ENCODE data around the gene FZD2. TPM values are rescaled to one million over a fixed set of nuclear protein-coding genes. Genes with fewer than 3 reads are reported as not detected.

Gene FZD2
- total and polyA plus RNA-seq, 2 of the 13 experiments (the other 11 are each of a cell fraction or from before 2014, with no cell fraction given) = 0.07 to 0.13 TPM

- TF ChIP-seq AKNA (CRISPR knock-in tag; IDR thresholded peaks at IDR 0.05; ENCODE audit: borderline replicate concordance) (no peak), SKI (IDR thresholded peaks at IDR 0.05; ENCODE audit: partially characterized antibody) (no peak), ZEB1 (IDR thresholded peaks at IDR 0.05; ENCODE audit: insufficient replicate concordance, low read depth) (no peak), ZNF326 (CRISPR knock-in tag; IDR thresholded peaks at IDR 0.05; ENCODE audit: borderline replicate concordance) (no peak), STAT5B (CRISPR knock-in tag; IDR thresholded peaks at IDR 0.05) (no peak), ZFYVE20 (CRISPR knock-in tag; IDR thresholded peaks at IDR 0.05; ENCODE audit: borderline replicate concordance, low read depth) (no peak), CEBPB (IDR thresholded peaks at IDR 0.05; ENCODE audit: borderline replicate concordance, low read depth, low read length) (no peak), GZF1 (CRISPR knock-in tag; IDR thresholded peaks at IDR 0.05) (no peak), PHF5A (CRISPR knock-in tag; IDR thresholded peaks at IDR 0.05; ENCODE audit: low read depth, unreplicated experiment) (peak; percentile 59), KDM5A (IDR thresholded peaks at IDR 0.05; ENCODE audit: borderline replicate concordance, low read length) (no peak), CBFB (CRISPR knock-in tag; IDR thresholded peaks at IDR 0.05) (0 out of 2 replicates have a peak, but pooled peaks have one; percentile 62), ZNF510 (CRISPR knock-in tag; IDR thresholded peaks at IDR 0.05; ENCODE audit: low read depth) (no peak), ZBTB38 (CRISPR knock-in tag; IDR thresholded peaks at IDR 0.05) (peak; percentile 70; the same call in 1 of the 2 replicates), FOXK2 (IDR thresholded peaks at IDR 0.05) (no peak), ZNF687 (CRISPR knock-in tag; IDR thresholded peaks at IDR 0.05) (peak; percentile 70)
- TF ChIP-seq, protein P1, sequence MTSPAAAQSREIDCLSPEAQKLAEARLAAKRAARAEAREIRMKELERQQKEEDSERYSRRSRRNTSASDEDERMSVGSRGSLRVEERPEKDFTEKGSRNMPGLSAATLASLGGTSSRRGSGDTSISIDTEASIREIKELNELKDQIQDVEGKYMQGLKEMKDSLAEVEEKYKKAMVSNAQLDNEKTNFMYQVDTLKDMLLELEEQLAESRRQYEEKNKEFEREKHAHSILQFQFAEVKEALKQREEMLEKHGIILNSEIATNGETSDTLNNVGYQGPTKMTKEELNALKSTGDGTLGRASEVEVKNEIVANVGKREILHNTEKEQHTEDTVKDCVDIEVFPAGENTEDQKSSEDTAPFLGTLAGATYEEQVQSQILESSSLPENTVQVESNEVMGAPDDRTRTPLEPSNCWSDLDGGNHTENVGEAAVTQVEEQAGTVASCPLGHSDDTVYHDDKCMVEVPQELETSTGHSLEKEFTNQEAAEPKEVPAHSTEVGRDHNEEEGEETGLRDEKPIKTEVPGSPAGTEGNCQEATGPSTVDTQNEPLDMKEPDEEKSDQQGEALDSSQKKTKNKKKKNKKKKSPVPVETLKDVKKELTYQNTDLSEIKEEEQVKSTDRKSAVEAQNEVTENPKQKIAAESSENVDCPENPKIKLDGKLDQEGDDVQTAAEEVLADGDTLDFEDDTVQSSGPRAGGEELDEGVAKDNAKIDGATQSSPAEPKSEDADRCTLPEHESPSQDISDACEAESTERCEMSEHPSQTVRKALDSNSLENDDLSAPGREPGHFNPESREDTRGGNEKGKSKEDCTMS (CRISPR knock-in tag; conservative IDR thresholded peaks at IDR 0.05) = no peak
Observed at GRCh38 chr17:44522883-44523671, 34.2 kb upstream of the FZD2 start (continued).
